K562 (cell line): Measurements from ENCODE around the gene TRIM34. TPM values are rescaled to one million over a fixed set of nuclear protein-coding genes. Genes with fewer than 3 reads are reported as not detected.
A peak's percentile ranks its signal among the peaks of the same experiment; 100 is the strongest.

ENCODE experiments used
- ARNT ChIP-seq, 2 experiments: fragments of 450-650 bp; IDR thresholded peaks; 2 replicates each; pipeline ENCODE4 v1.6.1; 2016; ENCODE audit warnings: mild to moderate bottlenecking in 1 of 2
- C11orf30 ChIP-seq: fragments of 450-650 bp; IDR thresholded peaks from 2 replicates; pipeline ENCODE4 v1.6.1; 2016; ENCODE audit warnings: low read depth, mild to moderate bottlenecking
- CHAMP1 ChIP-seq: fragments of 450-650 bp; IDR thresholded peaks from 2 replicates; pipeline ENCODE4 v1.6.1; 2016; ENCODE audit warnings: mild to moderate bottlenecking
- CREB1 ChIP-seq, 2 experiments: sonication (generic) in 1 of 2; formaldehyde crosslinking in 1 of 2; IDR thresholded peaks; 2 replicates each; pipeline versions ENCODE4 v1.6.1 to v1.8.0; 2012 to 2022; ENCODE audit warnings: inconsistent platforms in 1 of 2, mild to moderate bottlenecking in 1 of 2, missing genetic modification reagents in 1 of 2, moderate library complexity in 1 of 2
- GATAD2B ChIP-seq: fragments of 450-650 bp; IDR thresholded peaks from 2 replicates; pipeline ENCODE4 v1.6.1; 2017; ENCODE audit warnings: mild to moderate bottlenecking, borderline replicate concordance
- HDAC2 ChIP-seq: fragments of 450-650 bp; IDR thresholded peaks from 2 replicates; pipeline ENCODE4 v1.6.1; 2016; ENCODE audit warnings: mild to moderate bottlenecking
- MTA3 ChIP-seq: fragments of 450-650 bp; formaldehyde crosslinking; IDR thresholded peaks from 2 replicates; pipeline ENCODE4 v1.6.1; 2017; ENCODE audit warnings: mild to moderate bottlenecking, borderline replicate concordance
- ZNF263 ChIP-seq: sonication (generic); formaldehyde crosslinking; IDR thresholded peaks from 2 replicates; pipeline ENCODE4 v1.8.0; 2022; ENCODE audit warnings: mild to moderate bottlenecking, missing genetic modification reagents, borderline replicate concordance
- polyA plus RNA-seq, 8 experiments: library from polyadenylated mRNA; depleted of rRNA in 4 of 8; stranded (reverse) in 5 of 8; unstranded in 3 of 8; fragments of >200 nt; fragmentation: Nextera tagmentation in 2 of 8; fragmentation: Illumina TruSeq in 1 of 8; extraction: Ambion mirVana in 2 of 8; extraction: Trizol in 1 of 8; gene quantifications; 2 replicates each; pipeline versions ENCODE4 v1.2.1 to v1.2.3, GENCODE V29; 2011 to 2014; ENCODE audit warnings: inconsistent platforms in 1 of 8, missing spikeins in 1 of 8
- total RNA-seq, 7 experiments: library from RNA; depleted of rRNA in 6 of 7; stranded (reverse); fragments of >200 nt in 6 of 7; fragmentation: Illumina TruSeq in 2 of 7; extraction: Trizol in 2 of 7; gene quantifications; 2 replicates each; pipeline versions ENCODE4 v1.2.1 to v1.2.3, GENCODE V29; 2011 to 2021; ENCODE audit warnings: low replicate concordance in 1 of 7
- TF ChIP-seq, protein P1 (sequence below): sonication (generic); formaldehyde crosslinking; IDR thresholded peaks from 2 replicates; pipeline ENCODE4 v1.8.1; 2023; ENCODE audit warnings: mild to moderate bottlenecking, missing genetic modification reagents
- TF ChIP-seq, protein P2 (sequence below): sonication (generic); formaldehyde crosslinking; IDR thresholded peaks from 2 replicates; pipeline ENCODE4 v1.8.0; 2022; ENCODE audit warnings: mild to moderate bottlenecking, missing genetic modification reagents, borderline replicate concordance
- TF ChIP-seq, protein P3 (sequence below), 2 experiments: fragments of 450-650 bp; IDR thresholded peaks; 2 replicates each; pipeline ENCODE4 v1.6.1; 2018; ENCODE audit warnings: mild to moderate bottlenecking in 2 of 2, low read depth in 1 of 2; ENCODE audit not compliant: partially characterized antibody in 2 of 2
- TF ChIP-seq, protein P4 (sequence below), 2 experiments: IDR thresholded peaks; 2 replicates each; pipeline ENCODE4 v1.6.1; 2012; ENCODE audit warnings: improper control_type of control experiment in 2 of 2, low read depth in 2 of 2, low read length in 2 of 2, borderline replicate concordance in 1 of 2

The TRIM34 gene
- total and polyA plus RNA-seq, 9 of the 15 experiments (the other 6 are each of a cell fraction or from before 2014, with no cell fraction given), result 0.31 to 2.9 (median 1.3) TPM

DNA sequence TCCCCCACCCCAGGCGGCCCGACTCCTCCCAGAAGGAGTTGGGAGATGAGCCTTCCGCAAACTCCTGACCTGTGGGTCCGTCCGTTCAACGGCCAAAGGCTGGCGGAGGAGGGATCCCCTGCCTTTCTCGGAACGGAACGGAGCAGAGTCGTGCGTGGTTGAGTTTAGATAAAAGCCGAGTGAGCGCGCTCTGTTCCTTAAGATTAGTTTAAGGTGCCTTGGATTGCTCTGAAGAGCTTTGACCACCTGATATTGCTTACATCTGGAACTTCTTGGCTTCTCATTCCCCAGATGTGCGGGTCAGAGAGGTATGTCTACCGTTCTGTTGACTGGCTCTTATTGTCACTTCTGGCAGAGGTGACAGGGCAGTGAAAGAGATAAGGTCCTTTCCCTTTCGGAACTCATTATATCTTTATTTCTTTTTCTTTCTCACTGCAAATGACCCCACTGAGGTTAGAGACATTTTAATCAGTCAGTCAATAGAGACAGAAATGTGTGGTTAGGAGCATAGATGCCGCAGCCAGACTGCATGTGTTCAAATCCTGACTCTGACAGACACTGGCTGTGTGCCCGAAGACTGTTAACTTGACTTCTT, 28.1 kb upstream of the TRIM34 start, which contains the start of gene TRIM6 (continued):
- TF ChIP-seq ARNT (IDR thresholded peaks at IDR 0.05), result peak; percentile 66 to 80; a peak in 2 of 4 replicates
- peak; percentile 49 for TF ChIP-seq CREB1 (IDR thresholded peaks at IDR 0.05)
- no peak for TF ChIP-seq CREB1 (CRISPR knock-in tag; IDR thresholded peaks at IDR 0.05)
- TF ChIP-seq ZNF263 (CRISPR knock-in tag), result peak; percentile 61; the same call in 1 of the 2 replicates
- TF ChIP-seq, protein P1, sequence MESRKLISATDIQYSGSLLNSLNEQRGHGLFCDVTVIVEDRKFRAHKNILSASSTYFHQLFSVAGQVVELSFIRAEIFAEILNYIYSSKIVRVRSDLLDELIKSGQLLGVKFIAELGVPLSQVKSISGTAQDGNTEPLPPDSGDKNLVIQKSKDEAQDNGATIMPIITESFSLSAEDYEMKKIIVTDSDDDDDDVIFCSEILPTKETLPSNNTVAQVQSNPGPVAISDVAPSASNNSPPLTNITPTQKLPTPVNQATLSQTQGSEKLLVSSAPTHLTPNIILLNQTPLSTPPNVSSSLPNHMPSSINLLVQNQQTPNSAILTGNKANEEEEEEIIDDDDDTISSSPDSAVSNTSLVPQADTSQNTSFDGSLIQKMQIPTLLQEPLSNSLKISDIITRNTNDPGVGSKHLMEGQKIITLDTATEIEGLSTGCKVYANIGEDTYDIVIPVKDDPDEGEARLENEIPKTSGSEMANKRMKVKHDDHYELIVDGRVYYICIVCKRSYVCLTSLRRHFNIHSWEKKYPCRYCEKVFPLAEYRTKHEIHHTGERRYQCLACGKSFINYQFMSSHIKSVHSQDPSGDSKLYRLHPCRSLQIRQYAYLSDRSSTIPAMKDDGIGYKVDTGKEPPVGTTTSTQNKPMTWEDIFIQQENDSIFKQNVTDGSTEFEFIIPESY (CRISPR knock-in tag), result peak; percentile 20; the same call in 1 of the 2 replicates
- TF ChIP-seq, protein P2, sequence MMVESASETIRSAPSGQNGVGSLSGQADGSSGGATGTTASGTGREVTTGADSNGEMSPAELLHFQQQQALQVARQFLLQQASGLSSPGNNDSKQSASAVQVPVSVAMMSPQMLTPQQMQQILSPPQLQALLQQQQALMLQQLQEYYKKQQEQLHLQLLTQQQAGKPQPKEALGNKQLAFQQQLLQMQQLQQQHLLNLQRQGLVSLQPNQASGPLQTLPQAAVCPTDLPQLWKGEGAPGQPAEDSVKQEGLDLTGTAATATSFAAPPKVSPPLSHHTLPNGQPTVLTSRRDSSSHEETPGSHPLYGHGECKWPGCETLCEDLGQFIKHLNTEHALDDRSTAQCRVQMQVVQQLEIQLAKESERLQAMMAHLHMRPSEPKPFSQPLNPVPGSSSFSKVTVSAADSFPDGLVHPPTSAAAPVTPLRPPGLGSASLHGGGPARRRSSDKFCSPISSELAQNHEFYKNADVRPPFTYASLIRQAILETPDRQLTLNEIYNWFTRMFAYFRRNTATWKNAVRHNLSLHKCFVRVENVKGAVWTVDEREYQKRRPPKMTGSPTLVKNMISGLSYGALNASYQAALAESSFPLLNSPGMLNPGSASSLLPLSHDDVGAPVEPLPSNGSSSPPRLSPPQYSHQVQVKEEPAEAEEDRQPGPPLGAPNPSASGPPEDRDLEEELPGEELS (CRISPR knock-in tag), result no peak
- peak; percentile 60; the same call in 1 of the 2 replicates for TF ChIP-seq CHAMP1
- TF ChIP-seq GATAD2B, result peak; percentile 26; the same call in 1 of the 2 replicates
- TF ChIP-seq, protein P3, sequence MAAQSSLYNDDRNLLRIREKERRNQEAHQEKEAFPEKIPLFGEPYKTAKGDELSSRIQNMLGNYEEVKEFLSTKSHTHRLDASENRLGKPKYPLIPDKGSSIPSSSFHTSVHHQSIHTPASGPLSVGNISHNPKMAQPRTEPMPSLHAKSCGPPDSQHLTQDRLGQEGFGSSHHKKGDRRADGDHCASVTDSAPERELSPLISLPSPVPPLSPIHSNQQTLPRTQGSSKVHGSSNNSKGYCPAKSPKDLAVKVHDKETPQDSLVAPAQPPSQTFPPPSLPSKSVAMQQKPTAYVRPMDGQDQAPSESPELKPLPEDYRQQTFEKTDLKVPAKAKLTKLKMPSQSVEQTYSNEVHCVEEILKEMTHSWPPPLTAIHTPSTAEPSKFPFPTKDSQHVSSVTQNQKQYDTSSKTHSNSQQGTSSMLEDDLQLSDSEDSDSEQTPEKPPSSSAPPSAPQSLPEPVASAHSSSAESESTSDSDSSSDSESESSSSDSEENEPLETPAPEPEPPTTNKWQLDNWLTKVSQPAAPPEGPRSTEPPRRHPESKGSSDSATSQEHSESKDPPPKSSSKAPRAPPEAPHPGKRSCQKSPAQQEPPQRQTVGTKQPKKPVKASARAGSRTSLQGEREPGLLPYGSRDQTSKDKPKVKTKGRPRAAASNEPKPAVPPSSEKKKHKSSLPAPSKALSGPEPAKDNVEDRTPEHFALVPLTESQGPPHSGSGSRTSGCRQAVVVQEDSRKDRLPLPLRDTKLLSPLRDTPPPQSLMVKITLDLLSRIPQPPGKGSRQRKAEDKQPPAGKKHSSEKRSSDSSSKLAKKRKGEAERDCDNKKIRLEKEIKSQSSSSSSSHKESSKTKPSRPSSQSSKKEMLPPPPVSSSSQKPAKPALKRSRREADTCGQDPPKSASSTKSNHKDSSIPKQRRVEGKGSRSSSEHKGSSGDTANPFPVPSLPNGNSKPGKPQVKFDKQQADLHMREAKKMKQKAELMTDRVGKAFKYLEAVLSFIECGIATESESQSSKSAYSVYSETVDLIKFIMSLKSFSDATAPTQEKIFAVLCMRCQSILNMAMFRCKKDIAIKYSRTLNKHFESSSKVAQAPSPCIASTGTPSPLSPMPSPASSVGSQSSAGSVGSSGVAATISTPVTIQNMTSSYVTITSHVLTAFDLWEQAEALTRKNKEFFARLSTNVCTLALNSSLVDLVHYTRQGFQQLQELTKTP (IDR thresholded peaks at IDR 0.05; ENCODE audit: low read depth in 1 of 2, partially characterized antibody in 2 of 2), result peak; percentile 35 to 62
- TF ChIP-seq, protein P4, sequence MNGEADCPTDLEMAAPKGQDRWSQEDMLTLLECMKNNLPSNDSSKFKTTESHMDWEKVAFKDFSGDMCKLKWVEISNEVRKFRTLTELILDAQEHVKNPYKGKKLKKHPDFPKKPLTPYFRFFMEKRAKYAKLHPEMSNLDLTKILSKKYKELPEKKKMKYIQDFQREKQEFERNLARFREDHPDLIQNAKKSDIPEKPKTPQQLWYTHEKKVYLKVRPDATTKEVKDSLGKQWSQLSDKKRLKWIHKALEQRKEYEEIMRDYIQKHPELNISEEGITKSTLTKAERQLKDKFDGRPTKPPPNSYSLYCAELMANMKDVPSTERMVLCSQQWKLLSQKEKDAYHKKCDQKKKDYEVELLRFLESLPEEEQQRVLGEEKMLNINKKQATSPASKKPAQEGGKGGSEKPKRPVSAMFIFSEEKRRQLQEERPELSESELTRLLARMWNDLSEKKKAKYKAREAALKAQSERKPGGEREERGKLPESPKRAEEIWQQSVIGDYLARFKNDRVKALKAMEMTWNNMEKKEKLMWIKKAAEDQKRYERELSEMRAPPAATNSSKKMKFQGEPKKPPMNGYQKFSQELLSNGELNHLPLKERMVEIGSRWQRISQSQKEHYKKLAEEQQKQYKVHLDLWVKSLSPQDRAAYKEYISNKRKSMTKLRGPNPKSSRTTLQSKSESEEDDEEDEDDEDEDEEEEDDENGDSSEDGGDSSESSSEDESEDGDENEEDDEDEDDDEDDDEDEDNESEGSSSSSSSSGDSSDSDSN (IDR thresholded peaks at IDR 0.05; ENCODE audit: borderline replicate concordance in 1 of 2, low read depth in 2 of 2, low read length in 2 of 2), result peak; percentile 90 to 96; a peak in 3 of 4 replicates
- peak; percentile 52; the same call in 1 of the 2 replicates for TF ChIP-seq MTA3
- TF ChIP-seq C11orf30, result no peak
- peak; percentile 66 for TF ChIP-seq HDAC2
